Naive B cell (primary cell): ENCODE measurements around the gene NCK2. TPM values are rescaled to one million over a fixed set of nuclear protein-coding genes. Genes with fewer than 3 reads are reported as not detected.
A peak's percentile ranks its signal among the peaks of the same experiment; 100 is the strongest.

Source experiments
- ATAC-seq, 2 donors: fragments of 150-1000 bp; cut with Tn5 transposase; 2 replicates each; pipeline ENCODE4 v1.10.0; 2021; ENCODE audit warnings: low read depth in 2 of 2, mild to moderate bottlenecking in 2 of 2, moderate library complexity in 2 of 2
- DNase-seq: peaks from one replicate; pipeline ENCODE4 v3.0.0; 2022
- H3K27ac Mint-ChIP-seq, 6 donors: one replicate each; pipeline ENCODE4 v1.8.0; 2020 to 2022; ENCODE audit warnings: mild to moderate bottlenecking in 6 of 6, mixed read lengths in 6 of 6, moderate library complexity in 5 of 6, inconsistent platforms in 2 of 6
- H3K27me3 Mint-ChIP-seq, 3 donors: one replicate each; pipeline ENCODE4 v1.8.0; 2021 to 2022; ENCODE audit warnings: mixed read lengths in 3 of 3, mild to moderate bottlenecking in 1 of 3
- H3K36me3 Mint-ChIP-seq, 2 donors: one replicate each; pipeline ENCODE4 v1.8.0; 2020 to 2022; ENCODE audit warnings: mixed read lengths in 2 of 2, inconsistent platforms in 1 of 2, mild to moderate bottlenecking in 1 of 2
- H3K4me1 Mint-ChIP-seq, 3 donors: one replicate each; pipeline ENCODE4 v1.8.0; 2020 to 2022; ENCODE audit warnings: mixed read lengths in 3 of 3, inconsistent platforms in 1 of 3, mild to moderate bottlenecking in 1 of 3, moderate library complexity in 1 of 3
- H3K4me3 Mint-ChIP-seq, 8 donors: one replicate each; pipeline ENCODE4 v1.8.0; 2020 to 2022; ENCODE audit warnings: mild to moderate bottlenecking in 8 of 8, mixed read lengths in 8 of 8, moderate library complexity in 8 of 8, inconsistent platforms in 2 of 8
- H3K9me3 Mint-ChIP-seq, 7 donors: one replicate each; pipeline ENCODE4 v1.8.0; 2020 to 2022; ENCODE audit warnings: mixed read lengths in 7 of 7, mild to moderate bottlenecking in 5 of 7, inconsistent platforms in 2 of 7, moderate library complexity in 1 of 7
- polyA plus RNA-seq, 6 donors: library from polyadenylated mRNA; unstranded; fragments of 300-500 nt; fragmentation: Illumina TruSeq; gene quantifications; one replicate each; pipeline ENCODE4 v1.2.3, GENCODE V29; 2021; ENCODE audit warnings: low read depth in 6 of 6

Gene NCK2
- polyA plus RNA-seq, 6 donors from 2014 or later, result 70.7 to 108 (median 76.7) TPM

- ATAC-seq, result no peak
These were observed 172.5 kb downstream of the NCK2 start for GRCh38 chr2:105917226-105917625.

GRCh38 chr2:105917688-105918087, 173.0 kb downstream of the NCK2 start:
- no peak for ATAC-seq
- H3K9me3 Mint-ChIP-seq, result peaks cover 12 to 57% (median 41%) of the 10 kb centered on the region in 7 donors
- H3K36me3 Mint-ChIP-seq, result peaks cover 12 to 17% of the 10 kb centered on the region in 2 donors
- no peak for DNase-seq
- H3K27me3 Mint-ChIP-seq, result no peaks in the 10 kb centered on the region
- peaks cover 6 to 17% (median 7%) of the 10 kb centered on the region in 3 donors for H3K4me1 Mint-ChIP-seq
- H3K4me3 Mint-ChIP-seq, result no peak overlapping the region
- H3K27ac Mint-ChIP-seq, result no peak overlapping the region

More at GRCh38 chr2:105917226-105917625, 172.5 kb downstream of the NCK2 start:
- peaks cover 12 to 55% (median 42%) of the 10 kb centered on the region in 7 donors for H3K9me3 Mint-ChIP-seq
- H3K27me3 Mint-ChIP-seq, result no peaks in the 10 kb centered on the region
- H3K36me3 Mint-ChIP-seq, result peaks cover 12 to 17% of the 10 kb centered on the region in 2 donors
- H3K4me3 Mint-ChIP-seq, result no peak overlapping the region
- H3K4me1 Mint-ChIP-seq, result peaks cover 7 to 17% (median 7%) of the 10 kb centered on the region in 3 donors
- DNase-seq, result no peak
- no peak overlapping the region for H3K27ac Mint-ChIP-seq

DNA sequence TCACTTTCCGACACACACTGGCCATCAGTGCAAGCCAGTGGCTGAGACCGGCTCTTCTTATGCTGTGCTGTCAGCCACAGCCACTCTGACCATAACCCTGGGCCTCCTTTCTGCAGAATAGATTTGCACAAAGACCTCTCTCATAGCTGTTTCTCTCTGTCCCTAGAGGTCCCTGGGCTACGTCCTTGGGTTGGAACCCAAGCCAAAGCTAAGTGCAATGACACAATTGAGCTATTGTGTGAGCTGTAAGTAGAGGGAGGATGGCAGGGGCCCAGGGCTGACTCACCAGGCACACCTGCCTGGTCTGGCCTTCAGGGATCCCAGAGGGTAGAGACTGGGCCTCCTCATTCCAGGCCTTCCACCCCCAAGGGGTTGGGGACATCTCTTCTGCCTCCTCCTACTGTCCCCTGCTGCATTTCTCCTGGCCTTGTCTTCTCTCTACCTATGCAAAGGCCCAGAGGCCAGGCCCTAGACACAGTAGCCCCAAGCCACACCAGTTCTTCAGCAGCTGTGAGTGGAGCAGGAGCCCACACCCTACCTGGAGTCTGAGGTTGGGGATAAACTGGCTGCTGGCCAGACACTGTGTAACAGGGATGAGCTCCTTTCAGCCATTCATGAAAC, 174.6 kb downstream of the NCK2 start:
- peak overlapping the region in 1 of 6 donors; percentile 66 for H3K27ac Mint-ChIP-seq
- no peaks in the 10 kb centered on the region for H3K27me3 Mint-ChIP-seq
- DNase-seq (no peak), ATAC-seq (no peak)
- peaks cover 10 to 48% (median 37%) of the 10 kb centered on the region in 7 donors for H3K9me3 Mint-ChIP-seq
- peaks cover 4 to 15% of the 10 kb centered on the region in 2 donors for H3K36me3 Mint-ChIP-seq
- no peak overlapping the region for H3K4me3 Mint-ChIP-seq
- peaks cover 6 to 17% (median 9%) of the 10 kb centered on the region in 3 donors for H3K4me1 Mint-ChIP-seq

GRCh38 chr2:105919826-105920225, 175.1 kb downstream of the NCK2 start:
- H3K36me3 Mint-ChIP-seq, result peaks cover 0 to 10% of the 10 kb centered on the region in 2 donors
- peaks cover 6 to 17% (median 10%) of the 10 kb centered on the region in 3 donors for H3K4me1 Mint-ChIP-seq
- H3K4me3 Mint-ChIP-seq, result no peak overlapping the region
- H3K27me3 Mint-ChIP-seq, result no peaks in the 10 kb centered on the region
- H3K9me3 Mint-ChIP-seq, result peaks cover 8 to 42% (median 32%) of the 10 kb centered on the region in 7 donors
- DNase-seq (no peak), ATAC-seq (no peak)
- peak overlapping the region in 2 of 6 donors; percentile 66 to 76 for H3K27ac Mint-ChIP-seq

DNA sequence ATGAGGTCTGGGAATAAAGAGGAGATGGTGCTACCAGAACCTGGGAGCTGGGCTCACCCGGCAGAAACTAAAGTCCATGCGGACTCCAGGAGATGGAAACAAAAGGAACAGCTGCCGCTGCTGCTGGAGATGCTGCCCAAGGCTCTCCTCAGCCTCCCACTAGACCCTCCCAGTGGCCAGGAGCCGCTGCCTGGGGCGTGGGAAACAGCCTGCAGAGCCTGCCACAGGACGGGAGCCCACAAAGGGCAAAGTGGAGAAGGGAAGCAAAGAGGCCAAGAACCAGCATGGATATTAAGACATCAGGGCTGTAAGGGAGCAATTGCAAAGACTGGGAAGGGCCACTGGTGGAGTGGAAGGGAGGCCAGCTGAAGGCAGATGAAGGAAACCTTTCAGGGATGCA, 179.6 kb downstream of the NCK2 start:
- DNase-seq, result no peak
- Mint-ChIP-seq H3K4me3 (peak overlapping the region in 1 of 8 donors; percentile 38), H3K36me3 (peaks cover 0 to 4% of the 10 kb centered on the region in 2 donors), H3K9me3 (peaks cover 0 to 24% (median 15%) of the 10 kb centered on the region in 7 donors), H3K27me3 (no peaks in the 10 kb centered on the region), H3K27ac (peak overlapping the region in 1 of 6 donors; percentile 16), H3K4me1 (peaks cover 0 to 16% (median 16%) of the 10 kb centered on the region in 3 donors)
- ATAC-seq, result no peak

DNA sequence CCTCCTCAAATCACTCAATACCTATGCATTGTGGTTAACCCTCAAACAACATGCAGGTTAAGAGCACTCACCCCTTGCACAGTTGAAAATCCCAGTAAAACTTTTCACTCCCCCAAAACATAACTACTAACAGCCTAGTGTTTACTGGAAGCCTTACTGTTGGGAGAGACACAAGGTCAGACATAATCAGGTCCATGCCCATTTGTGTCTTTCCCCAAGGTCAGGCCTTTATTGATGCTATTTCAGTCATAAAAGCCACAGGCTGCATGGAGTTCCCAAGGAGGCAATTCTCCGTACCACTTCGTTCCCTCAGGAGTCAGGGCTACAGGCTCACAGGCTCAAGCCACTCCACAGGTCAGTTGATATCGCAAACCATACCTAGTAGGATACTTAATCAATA, 180.2 kb downstream of the NCK2 start:
- Mint-ChIP-seq H3K27ac (peak overlapping the region in 1 of 6 donors; percentile 0), H3K9me3 (peaks cover 0 to 22% (median 15%) of the 10 kb centered on the region in 7 donors), H3K4me1 (peaks cover 0 to 19% (median 13%) of the 10 kb centered on the region in 3 donors), H3K27me3 (no peaks in the 10 kb centered on the region), H3K36me3 (peaks cover 0 to 4% of the 10 kb centered on the region in 2 donors), H3K4me3 (no peak overlapping the region)
- no peak for DNase-seq
- ATAC-seq, result no peak

DNA sequence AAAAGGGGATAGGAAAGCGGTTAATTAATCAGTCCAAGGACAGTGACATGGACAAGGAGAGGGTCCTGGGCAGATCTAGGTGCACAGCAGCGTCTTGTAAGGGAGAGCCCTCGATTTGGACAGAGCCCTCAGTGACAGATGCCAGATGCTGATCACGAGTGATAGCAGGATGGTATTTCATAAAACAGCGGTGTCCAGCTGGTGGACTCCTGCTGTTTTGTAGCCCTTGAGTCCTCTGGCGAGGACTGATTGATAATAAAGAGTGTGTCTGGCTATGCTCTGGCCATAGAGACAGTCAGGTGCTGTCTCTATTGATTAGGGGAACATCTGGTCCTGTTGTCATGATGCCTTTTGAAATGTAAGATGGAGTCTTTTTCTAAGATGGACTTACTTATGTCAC, 180.7 kb downstream of the NCK2 start:
- DNase-seq (no peak), ATAC-seq (no peak)
- H3K9me3 Mint-ChIP-seq, result peaks cover 0 to 21% (median 14%) of the 10 kb centered on the region in 7 donors
- peaks cover 0 to 23% (median 13%) of the 10 kb centered on the region in 3 donors for H3K4me1 Mint-ChIP-seq
- H3K27me3 Mint-ChIP-seq, result no peaks in the 10 kb centered on the region
- H3K4me3 Mint-ChIP-seq, result no peak overlapping the region
- H3K36me3 Mint-ChIP-seq, result peaks cover 0 to 4% of the 10 kb centered on the region in 2 donors
- H3K27ac Mint-ChIP-seq, result peak overlapping the region in 1 of 6 donors; percentile 0

DNA sequence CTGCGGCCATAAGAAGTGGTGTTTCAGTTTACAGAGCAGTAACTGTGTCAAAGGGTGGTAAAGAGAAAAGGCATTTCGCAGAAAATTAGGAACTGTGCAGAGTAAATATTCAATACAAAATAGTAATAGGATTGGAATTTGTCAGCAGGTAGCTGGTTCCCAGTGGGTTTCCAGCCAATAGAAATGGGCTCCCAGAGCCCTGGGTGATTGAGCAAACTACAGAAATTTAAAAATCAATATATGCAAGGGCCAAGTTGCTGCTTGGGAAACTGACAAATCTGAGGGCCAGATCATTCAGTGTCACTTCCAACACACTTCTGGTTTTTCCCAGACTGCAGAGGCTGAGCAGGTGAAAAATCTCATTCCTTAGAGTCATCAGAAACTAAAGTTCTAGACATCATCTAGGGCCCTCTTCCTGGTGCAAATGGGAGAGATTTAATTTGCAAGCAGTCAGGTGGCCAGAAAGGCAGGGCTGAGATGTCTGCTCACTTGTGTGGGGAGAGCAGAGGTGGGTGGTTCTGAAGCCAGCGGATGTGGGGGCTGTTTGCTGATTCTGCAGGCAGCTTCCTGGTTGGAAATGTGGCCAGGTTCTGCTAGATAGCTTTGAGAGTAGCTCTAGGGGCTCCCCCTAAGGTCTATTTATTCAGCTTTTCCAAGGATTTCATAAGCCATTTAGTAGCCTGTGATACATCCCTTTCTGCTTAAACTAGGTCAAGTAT, 182.4 kb downstream of the NCK2 start:
- no peak for DNase-seq
- H3K27me3 Mint-ChIP-seq, result no peaks in the 10 kb centered on the region
- H3K27ac Mint-ChIP-seq, result no peak overlapping the region
- peaks cover 0 to 5% (median 2%) of the 10 kb centered on the region in 7 donors for H3K9me3 Mint-ChIP-seq
- no peaks in the 10 kb centered on the region for H3K36me3 Mint-ChIP-seq
- H3K4me1 Mint-ChIP-seq, result peaks cover 0 to 26% (median 13%) of the 10 kb centered on the region in 3 donors
- no peak overlapping the region for H3K4me3 Mint-ChIP-seq
- no peak for ATAC-seq

DNA sequence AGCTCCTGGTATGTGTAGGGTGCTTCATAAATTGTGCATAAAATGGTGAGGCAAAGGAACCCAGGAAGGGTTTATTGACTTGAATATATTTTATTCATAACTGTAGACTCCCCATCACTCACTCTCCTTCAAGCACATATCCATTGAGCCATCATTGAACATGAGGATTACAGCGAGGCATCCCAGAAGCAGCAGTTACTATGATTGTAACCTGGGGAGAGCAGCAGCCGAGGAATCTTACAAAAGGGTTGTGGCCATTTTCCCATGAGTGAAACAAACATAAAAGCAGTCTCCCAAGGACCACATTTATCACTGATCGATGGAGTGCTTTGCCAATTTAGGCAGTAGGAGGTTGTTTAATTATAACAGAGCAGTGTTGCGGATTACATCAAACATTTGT, 183.4 kb downstream of the NCK2 start:
- no peak overlapping the region for H3K27ac Mint-ChIP-seq
- no peaks in the 10 kb centered on the region for H3K36me3 Mint-ChIP-seq
- no peaks in the 10 kb centered on the region for H3K27me3 Mint-ChIP-seq
- peaks cover 0 to 26% (median 13%) of the 10 kb centered on the region in 3 donors for H3K4me1 Mint-ChIP-seq
- H3K9me3 Mint-ChIP-seq, result peaks cover 0 to 6% (median 0%) of the 10 kb centered on the region in 7 donors
- DNase-seq (no peak), ATAC-seq (no peak)
- no peak overlapping the region for H3K4me3 Mint-ChIP-seq

GRCh38 chr2:105928563-105928962, 183.9 kb downstream of the NCK2 start:
- ATAC-seq (no peak), DNase-seq (no peak)
- no peaks in the 10 kb centered on the region for H3K27me3 Mint-ChIP-seq
- H3K27ac Mint-ChIP-seq, result peak overlapping the region in 3 of 6 donors; percentile 42 to 54 (median 47)
- peaks cover 0 to 26% (median 13%) of the 10 kb centered on the region in 3 donors for H3K4me1 Mint-ChIP-seq
- peaks cover 0 to 11% (median 1%) of the 10 kb centered on the region in 7 donors for H3K9me3 Mint-ChIP-seq
- H3K4me3 Mint-ChIP-seq, result peak overlapping the region in 1 of 8 donors; percentile 25
- peaks cover under 1 to 2% of the 10 kb centered on the region in 2 donors for H3K36me3 Mint-ChIP-seq

DNA sequence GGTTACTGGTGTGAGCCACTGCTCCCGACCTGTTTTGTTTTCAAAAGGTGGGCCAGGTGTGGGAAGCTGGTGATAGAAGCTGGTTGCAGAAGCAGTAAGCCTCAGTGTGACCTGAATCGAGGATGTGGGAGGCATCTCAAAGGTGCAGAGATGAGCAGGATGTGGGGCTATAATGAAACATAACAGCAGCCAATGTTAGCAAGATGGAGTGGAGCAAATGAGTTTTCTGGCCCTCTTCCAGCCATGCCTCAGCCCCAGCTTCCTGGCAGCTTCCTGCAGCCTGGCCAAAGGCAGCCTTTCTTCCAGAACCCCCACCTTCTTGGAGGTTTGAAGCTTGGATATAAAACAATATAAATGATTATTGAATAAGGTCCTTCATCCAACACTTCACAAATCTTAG, 184.8 kb downstream of the NCK2 start:
- H3K27me3 Mint-ChIP-seq, result no peaks in the 10 kb centered on the region
- H3K27ac Mint-ChIP-seq, result peak overlapping the region in 1 of 6 donors; percentile 38
- H3K9me3 Mint-ChIP-seq, result peaks cover 0 to 16% (median 7%) of the 10 kb centered on the region in 7 donors
- peaks cover 4 to 6% of the 10 kb centered on the region in 2 donors for H3K36me3 Mint-ChIP-seq
- no peak for DNase-seq
- H3K4me1 Mint-ChIP-seq, result peaks cover 0 to 25% (median 13%) of the 10 kb centered on the region in 3 donors
- ATAC-seq, result no peak
- H3K4me3 Mint-ChIP-seq, result no peak overlapping the region

DNA sequence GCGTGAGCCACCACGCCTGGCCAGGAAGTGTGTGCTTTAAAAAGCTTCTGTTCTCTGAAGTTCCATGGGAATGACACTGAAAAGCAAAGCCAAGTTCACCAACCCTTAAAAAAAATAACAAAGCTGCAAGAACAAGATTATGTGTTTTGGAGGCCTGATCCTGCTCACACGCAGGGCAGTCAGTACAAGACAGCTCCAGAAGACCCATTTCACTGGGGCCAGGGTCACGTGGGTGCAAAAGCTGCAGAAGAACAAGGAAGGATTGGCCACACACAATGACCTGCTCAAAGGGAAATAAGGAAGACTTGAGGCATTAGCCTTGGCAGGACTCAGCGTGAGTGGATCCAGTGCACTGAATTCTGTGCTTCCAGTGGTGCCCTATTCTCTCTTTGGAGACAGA, 187.9 kb downstream of the NCK2 start:
- Mint-ChIP-seq H3K36me3 (peaks cover 4 to 6% of the 10 kb centered on the region in 2 donors), H3K4me3 (no peak overlapping the region), H3K4me1 (peaks cover 0 to 23% (median 8%) of the 10 kb centered on the region in 3 donors), H3K27ac (peak overlapping the region in 1 of 6 donors; percentile 38), H3K9me3 (peaks cover 0 to 16% (median 7%) of the 10 kb centered on the region in 7 donors), H3K27me3 (no peaks in the 10 kb centered on the region)
- DNase-seq (no peak), ATAC-seq (no peak)

DNA sequence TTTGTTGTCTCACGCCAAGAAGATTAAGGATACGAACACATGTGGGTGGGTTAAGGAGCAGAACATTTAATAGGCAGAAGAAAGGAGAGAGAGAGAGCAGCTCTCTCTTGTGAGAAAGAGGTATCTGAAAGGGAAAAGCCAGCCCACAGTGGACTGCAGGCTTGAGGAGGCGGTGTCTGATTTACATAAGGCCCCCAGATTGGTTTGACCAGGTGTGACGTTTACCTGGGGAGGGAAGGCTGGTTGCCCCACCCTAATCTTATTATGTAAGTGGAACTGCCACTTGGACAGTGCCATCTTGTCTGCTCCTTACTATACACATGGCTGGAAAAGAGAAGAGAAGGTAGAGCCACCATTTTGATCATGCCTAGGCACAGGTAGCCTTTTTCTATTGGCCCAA, 189.2 kb downstream of the NCK2 start:
- DNase-seq (no peak), ATAC-seq (no peak)
- no peaks in the 10 kb centered on the region for H3K27me3 Mint-ChIP-seq
- no peak overlapping the region for H3K4me3 Mint-ChIP-seq
- peaks cover 3 to 20% (median 9%) of the 10 kb centered on the region in 7 donors for H3K9me3 Mint-ChIP-seq
- H3K36me3 Mint-ChIP-seq, result peaks cover 4 to 6% of the 10 kb centered on the region in 2 donors
- peak overlapping the region in 1 of 6 donors; percentile 79 for H3K27ac Mint-ChIP-seq
- H3K4me1 Mint-ChIP-seq, result peaks cover 0 to 17% (median 5%) of the 10 kb centered on the region in 3 donors
